ENCODE data around the gene ARAP3. TPM values are rescaled to one million over a fixed set of nuclear protein-coding genes. Genes with fewer than 3 reads are reported as not detected.

Gene ARAP3
- total RNA-seq, 2 experiments from 2014 or later, result 4.2 to 4.6 TPM

DNA sequence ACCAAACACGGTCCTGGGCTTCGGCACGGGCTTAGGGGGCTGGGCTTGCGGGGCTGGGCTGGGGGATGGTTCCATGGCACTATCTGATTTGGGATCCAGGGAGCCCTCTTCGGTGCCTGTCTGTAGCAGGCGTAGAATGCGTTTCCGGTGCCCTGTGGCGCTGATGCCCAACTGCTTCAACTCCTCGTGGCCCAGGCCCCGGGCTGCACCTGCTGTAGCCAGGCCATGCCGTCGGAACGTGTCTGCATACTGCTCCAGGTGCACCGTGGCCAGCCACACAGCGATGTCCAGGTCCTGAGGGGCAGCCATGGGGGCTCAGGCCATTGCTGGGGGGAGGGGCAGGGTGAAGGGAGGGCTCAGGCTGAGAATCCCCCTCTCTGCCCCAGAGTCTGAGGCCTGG lies 1.9 kb downstream of the ARAP3 start:
- peaks cover 3% of the 10 kb centered on the region for H3K27me3 Mint-ChIP-seq
- H3K9me3 Mint-ChIP-seq, result no peaks in the 10 kb centered on the region
- no peak overlapping the region for H3K27ac Mint-ChIP-seq
- no peak for DNase-seq
- no peaks in the 10 kb centered on the region for H3K36me3 Mint-ChIP-seq (ENCODE audit: low read depth)
- H3K4me1 Mint-ChIP-seq, result peaks cover 35% of the 10 kb centered on the region
- no peak overlapping the region for H3K4me3 Mint-ChIP-seq
- CTCF ChIA-PET, result interaction anchor here (1.2 to 5.9 kb wide), 4 partner anchors 11 to 163 kb away, joined by 3 to 43 read pairs (median 4); no protein-coding TSS in a partner anchor
- POLR2A ChIA-PET, result no interaction called here

DNA sequence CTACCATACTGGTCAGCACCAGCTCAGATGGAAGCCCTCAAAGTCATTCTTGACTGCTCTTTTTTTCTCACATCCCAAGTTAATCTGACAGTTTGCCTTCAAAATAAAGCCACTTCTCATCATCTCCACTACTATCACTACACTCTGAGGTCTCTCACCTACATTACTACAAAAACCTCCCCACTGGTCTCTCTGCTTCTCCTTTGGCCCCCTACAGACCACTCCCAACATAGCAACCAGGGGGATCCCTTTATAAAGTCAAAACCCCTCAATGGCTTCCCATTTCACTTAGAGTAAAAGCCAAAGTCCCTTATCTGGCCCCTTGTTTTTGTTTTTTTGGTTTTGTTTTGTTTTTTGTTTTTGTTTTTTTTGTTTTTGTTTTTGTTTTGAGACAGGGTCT lies 4.6 kb downstream of the ARAP3 start:
- no peak overlapping the region for H3K4me3 Mint-ChIP-seq
- no peaks in the 10 kb centered on the region for H3K9me3 Mint-ChIP-seq
- H3K27ac Mint-ChIP-seq, result no peak overlapping the region
- H3K27me3 Mint-ChIP-seq, result peaks cover 3% of the 10 kb centered on the region
- ChIA-PET POLR2A (no interaction called here), CTCF (interaction anchor here (0.9 to 2.1 kb wide), 3 partner anchors 18 to 202 kb away, joined by 3 to 7 read pairs (median 3); partner anchors contain the start of gene DIAPH1)
- no peak for DNase-seq
- no peaks in the 10 kb centered on the region for H3K36me3 Mint-ChIP-seq (ENCODE audit: low read depth)
- H3K4me1 Mint-ChIP-seq, result peaks cover 16% of the 10 kb centered on the region

DNA sequence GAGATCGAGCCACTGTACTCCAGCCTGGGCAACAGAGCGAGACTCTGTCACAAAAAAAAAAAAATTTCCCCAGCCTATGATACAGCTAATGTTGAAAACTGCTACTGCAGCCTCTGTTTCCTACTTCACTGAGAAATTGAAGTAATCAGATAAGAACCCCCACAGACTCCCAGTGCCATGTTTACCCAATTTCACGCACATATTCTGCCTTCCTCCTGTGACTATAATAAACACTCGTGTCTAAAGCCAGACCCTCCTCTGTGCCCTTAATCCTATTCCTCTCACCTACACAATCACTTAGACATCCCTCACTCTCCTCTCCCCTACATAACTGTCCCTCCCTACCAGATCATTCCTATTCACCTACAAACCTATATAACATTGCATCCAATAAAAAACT lies 6.4 kb downstream of the ARAP3 start:
- peaks cover 3% of the 10 kb centered on the region for H3K27me3 Mint-ChIP-seq
- CTCF ChIA-PET, result interaction anchor here (2.1 kb wide), 1 partner anchor 56 kb away, joined by 7 read pairs; the partner anchor contains the start of gene DIAPH1
- no peak for DNase-seq
- no peak overlapping the region for H3K4me3 Mint-ChIP-seq
- no peaks in the 10 kb centered on the region for H3K9me3 Mint-ChIP-seq
- H3K4me1 Mint-ChIP-seq, result peaks cover 3% of the 10 kb centered on the region
- H3K27ac Mint-ChIP-seq, result no peak overlapping the region
- POLR2A ChIA-PET, result interaction anchor here (0.8 kb wide), 1 partner anchor 25 kb away, joined by 3 read pairs; the partner anchor contains the start of gene FCHSD1
- H3K36me3 Mint-ChIP-seq (ENCODE audit: low read depth), result no peaks in the 10 kb centered on the region

DNA sequence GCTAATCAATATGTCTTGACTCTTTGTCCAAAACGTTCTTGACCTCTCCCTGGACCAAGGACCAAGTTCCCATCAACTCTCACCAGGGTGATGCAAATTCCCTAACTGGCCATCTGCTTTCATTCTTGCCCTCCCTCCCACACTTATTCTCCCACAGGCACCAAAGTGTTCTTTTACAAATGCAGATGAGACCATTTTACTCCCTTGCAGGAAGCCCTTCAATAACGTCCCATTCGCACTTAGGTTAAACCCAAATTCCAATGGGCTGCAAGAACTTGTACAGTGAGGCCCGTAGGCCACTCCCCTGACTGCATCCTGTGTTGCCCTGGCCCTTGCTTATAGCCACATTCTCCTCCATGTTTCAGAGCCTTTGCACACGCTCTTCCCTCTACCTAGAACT lies 7.3 kb downstream of the ARAP3 start:
- no peak for DNase-seq
- Mint-ChIP-seq H3K9me3 (no peaks in the 10 kb centered on the region), H3K4me1 (no peaks in the 10 kb centered on the region), H3K27ac (no peak overlapping the region), H3K36me3 (ENCODE audit: low read depth) (no peaks in the 10 kb centered on the region), H3K4me3 (no peak overlapping the region), H3K27me3 (peaks cover 3% of the 10 kb centered on the region)
- CTCF ChIA-PET, result interaction anchor here (2.1 kb wide), 1 partner anchor 17 kb away, joined by 6 read pairs; no protein-coding TSS in a partner anchor
- POLR2A ChIA-PET, result no interaction called here

DNA sequence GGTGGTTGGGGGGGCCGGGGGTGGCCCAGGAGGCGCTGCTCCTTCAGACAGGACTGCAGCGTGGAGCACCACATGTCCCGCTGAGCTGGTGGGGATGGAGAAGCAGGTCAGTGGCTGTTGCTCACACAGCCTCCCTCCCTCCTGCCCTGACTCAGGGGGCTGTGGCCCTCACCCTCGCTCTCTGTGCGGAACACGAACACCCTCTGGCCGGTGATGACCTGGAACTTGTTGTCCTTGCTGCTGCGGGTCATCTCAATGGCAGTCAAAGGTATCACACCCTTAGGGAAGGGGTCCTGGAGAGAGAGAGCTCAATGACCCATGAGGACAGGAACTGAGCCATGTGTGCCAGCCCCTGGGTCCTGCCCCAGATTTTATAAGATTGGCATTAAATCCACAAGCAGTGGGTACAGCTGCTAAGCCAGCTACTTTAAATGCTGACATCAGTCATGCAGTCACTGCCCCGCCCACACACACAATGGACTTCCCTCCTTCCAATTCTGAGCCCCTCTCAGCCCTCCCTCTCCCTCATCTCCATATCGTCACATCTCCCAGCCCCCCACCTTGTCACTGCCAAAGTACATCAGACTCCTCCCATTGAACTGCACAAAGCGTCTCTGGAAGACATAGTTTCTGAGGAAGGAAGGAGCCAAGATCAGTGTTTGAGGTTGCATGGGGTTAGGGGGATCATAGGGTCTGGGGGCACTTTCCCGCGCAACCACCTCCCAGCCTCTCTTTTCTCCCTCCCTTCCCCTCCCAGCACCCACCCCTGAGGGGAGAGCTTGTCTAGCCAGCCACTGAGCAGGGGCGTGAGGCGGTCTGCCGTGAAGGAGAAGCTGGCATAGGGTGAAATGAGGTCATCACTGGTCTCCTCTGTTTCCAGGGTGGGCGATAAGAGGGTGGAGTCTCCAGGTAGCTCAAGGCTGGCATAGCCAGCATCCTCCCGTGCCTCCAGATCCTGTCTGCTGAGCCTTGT lies 8.9 kb downstream of the ARAP3 start:
- Mint-ChIP-seq H3K27ac (peak overlapping the region; percentile 20), H3K4me3 (no peak overlapping the region), H3K27me3 (peaks cover under 1% of the 10 kb centered on the region), H3K9me3 (no peaks in the 10 kb centered on the region), H3K4me1 (no peaks in the 10 kb centered on the region), H3K36me3 (ENCODE audit: low read depth) (no peaks in the 10 kb centered on the region)
- no peak for DNase-seq
- ChIA-PET CTCF (interaction anchor here (0.5 to 2.1 kb wide), 5 partner anchors 10 to 346 kb away, joined by 3 to 6 read pairs (median 4); no protein-coding TSS in a partner anchor), POLR2A (no interaction called here)

DNA sequence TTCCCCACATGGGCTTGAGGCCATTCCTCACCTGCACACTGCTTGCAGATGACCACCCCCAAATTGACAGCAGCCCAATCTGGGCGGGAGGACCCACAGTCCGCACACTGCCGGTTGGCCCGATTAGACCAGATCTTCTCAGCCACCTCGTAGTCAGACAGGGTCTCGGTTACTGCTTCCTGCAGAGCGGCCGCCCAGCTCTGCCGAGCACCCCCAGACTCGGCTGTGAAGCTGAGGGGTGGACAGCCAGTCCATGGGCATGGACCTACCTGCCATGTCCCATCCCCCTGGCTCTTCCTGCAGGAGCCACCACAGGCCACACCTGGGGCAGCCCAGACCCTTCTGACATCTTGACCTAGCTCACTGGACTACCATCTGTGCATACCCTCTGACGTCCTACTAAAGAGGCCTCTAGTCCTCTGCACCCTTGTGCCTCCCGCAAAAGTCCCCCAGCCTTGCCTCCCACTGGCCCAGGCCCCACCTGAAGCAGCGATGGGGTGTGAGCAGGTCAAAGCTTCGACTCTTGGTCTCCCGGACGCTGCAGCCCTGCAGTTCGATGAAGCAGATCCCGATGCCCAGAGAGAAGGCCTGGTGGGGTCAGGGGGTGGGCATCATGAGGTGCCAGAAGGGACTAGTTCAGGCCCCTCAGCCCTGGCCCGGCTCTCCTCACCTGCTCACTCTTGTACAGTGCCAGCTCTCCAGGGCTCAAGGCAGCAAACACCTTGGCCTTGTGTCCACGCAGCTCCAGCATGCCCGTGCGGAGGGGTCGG lies 9.8 kb downstream of the ARAP3 start:
- CTCF ChIA-PET, result interaction anchor here (0.5 to 2.1 kb wide), 5 partner anchors 10 to 346 kb away, joined by 3 to 6 read pairs (median 4); no protein-coding TSS in a partner anchor
- Mint-ChIP-seq H3K36me3 (ENCODE audit: low read depth) (no peaks in the 10 kb centered on the region), H3K4me3 (no peak overlapping the region), H3K4me1 (no peaks in the 10 kb centered on the region), H3K27me3 (no peaks in the 10 kb centered on the region), H3K9me3 (no peaks in the 10 kb centered on the region), H3K27ac (no peak overlapping the region)
- POLR2A ChIA-PET, result no interaction called here
- no peak for DNase-seq

DNA sequence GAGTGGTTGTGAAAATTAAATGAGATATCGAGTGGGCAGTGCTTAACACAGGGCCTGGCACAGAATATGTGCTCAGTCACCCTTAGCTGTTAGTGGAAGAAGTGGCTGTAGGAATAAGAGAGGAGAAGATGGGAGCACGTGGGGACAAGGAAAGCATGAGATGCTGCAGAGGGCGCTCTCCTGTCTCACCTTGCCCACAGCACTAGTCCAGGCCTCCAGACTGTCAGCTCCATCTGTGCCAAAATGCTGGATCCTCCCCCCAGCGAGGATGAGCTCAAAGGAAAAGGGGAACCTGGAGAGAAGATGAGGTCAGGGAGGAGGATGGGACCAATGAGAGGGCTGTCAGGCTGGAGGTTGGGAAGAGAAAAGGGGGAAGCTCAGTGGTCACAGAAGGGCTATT lies 12.5 kb downstream of the ARAP3 start:
- POLR2A ChIA-PET, result no interaction called here
- CTCF ChIA-PET, result interaction anchor here (0.9 to 2.2 kb wide), 10 partner anchors 10 to 338 kb away, joined by 3 to 8 read pairs (median 6); partner anchors contain the start of genes DIAPH1, PCDH1 and RNF14
- DNase-seq, result no peak
- Mint-ChIP-seq H3K27ac (no peak overlapping the region), H3K4me1 (peaks cover 7% of the 10 kb centered on the region), H3K9me3 (no peaks in the 10 kb centered on the region), H3K27me3 (no peaks in the 10 kb centered on the region), H3K36me3 (ENCODE audit: low read depth) (no peaks in the 10 kb centered on the region), H3K4me3 (no peak overlapping the region)

DNA sequence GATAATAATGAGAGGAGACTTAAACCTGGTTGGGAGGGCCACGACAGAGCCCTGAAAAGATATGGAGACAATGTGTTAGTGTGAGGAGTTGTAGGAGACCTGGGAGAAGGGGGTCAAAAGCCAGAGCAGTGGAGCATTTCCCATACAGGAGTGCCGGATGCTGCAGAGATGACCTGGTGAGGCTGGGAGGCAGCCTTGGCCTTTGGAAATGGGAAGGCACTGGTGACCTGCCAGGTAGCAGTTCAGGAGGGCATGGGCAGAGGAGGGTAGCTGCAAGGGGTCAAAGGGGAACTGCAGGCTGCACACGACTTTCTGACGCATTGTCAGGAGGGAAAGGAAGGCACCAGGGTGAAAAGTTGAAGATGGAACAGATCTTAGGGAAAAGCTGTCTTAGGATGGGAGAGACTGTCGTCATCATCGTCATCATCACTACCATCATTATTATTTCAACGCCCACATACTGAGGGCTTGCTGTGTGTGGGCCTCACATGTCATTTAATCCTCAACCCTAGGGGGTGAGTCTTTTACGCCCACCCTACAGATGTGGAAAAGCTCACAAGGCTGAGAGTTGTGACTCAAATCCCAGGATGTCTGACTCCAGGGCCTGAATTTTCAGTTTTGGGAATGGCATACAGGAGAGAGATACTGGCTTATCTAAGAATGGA lies 13.3 kb downstream of the ARAP3 start:
- no peak for DNase-seq
- Mint-ChIP-seq H3K27me3 (no peaks in the 10 kb centered on the region), H3K36me3 (ENCODE audit: low read depth) (no peaks in the 10 kb centered on the region), H3K9me3 (no peaks in the 10 kb centered on the region), H3K27ac (peak overlapping the region; percentile 6), H3K4me3 (no peak overlapping the region), H3K4me1 (peaks cover 7% of the 10 kb centered on the region)
- POLR2A ChIA-PET, result no interaction called here
- CTCF ChIA-PET, result interaction anchor here (1.0 to 2.2 kb wide), 9 partner anchors 11 to 339 kb away, joined by 3 to 8 read pairs (median 6); partner anchors contain the start of genes DIAPH1, PCDH1 and RNF14

DNA sequence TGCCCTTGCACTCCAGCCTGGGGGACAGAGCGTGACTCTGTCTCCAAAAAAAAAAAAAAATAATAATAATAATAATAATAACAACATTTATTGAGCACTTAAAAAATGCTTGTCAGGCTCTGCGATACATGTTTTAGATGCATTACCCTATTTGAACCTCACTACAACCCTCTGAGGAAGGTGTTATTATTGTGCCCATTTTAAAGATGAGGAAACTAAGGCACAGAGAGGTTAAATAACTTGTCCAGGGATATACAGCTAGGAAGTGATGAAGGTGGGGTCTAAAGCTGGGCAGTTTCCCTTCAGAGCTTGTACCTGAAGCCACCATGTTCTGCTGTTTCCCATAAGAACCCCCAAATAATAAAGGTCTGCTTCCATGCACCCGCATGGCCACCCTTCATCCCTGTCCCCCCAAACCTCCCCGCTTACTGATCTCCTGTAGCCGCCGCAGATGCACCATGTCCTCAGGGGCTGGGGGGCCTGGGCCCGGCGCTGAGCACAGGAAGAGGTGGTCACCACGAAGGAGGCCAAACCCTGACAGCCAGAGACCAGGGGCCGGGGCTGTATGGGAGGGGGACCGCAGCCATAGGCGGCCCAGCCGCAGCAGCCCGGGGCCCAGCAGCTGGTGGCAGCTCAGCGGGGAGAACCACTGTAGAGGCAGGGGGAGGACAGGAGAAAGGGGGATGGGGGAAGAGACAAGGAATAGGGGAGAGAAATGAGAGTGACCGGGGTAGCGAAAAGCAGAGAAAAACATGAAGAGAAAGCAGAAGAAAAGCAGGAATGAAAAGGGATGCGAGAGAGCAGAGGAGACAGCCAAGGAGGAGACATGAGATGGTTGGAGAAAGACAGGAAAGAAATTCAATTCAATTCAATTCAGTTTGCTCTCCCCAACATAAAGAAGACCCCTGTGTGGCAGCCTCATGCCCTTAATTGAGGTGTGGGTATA lies 15.8 kb downstream of the ARAP3 start:
- Mint-ChIP-seq H3K36me3 (ENCODE audit: low read depth) (no peaks in the 10 kb centered on the region), H3K27me3 (no peaks in the 10 kb centered on the region), H3K9me3 (no peaks in the 10 kb centered on the region), H3K27ac (no peak overlapping the region), H3K4me1 (peaks cover 7% of the 10 kb centered on the region), H3K4me3 (no peak overlapping the region)
- DNase-seq, result no peak
- CTCF ChIA-PET, result interaction anchor here (0.6 to 2.2 kb wide), 6 partner anchors 24 to 1530 kb away, joined by 3 to 9 read pairs (median 4); no protein-coding TSS in a partner anchor
- POLR2A ChIA-PET, result no interaction called here

DNA sequence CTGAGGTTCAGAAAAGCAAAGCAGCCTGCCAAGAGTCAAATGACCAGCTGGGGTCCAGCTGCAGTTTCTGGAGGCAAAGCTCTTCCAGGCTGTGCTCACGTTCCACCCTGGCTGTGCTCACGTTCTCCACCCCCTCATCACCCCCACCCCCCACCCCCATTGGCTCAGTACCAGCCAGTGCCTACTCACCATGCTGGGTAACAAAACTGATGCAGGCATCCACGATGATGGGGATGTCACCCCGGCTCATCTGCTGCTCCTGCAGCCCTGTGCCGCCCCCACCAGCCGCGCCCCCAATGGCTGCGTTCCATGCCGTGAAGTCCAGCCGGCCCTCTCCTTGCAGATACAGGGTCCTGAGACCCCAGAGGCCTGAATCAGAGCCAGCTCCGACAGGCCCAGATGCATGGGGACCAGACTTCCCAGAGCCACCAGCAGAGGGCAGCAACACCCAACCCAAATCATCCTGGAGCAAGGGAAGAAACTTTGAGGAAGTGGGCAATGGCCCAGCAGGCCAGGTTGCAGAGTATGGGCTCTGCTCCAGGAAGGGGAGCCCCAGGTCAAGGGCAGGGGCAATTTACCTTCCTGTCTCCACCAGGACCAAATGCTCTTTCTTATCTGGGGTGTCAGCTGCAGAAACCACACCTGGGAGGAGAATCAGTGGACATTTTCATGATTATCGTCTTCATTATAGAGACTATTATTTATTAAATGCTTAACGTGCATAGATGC lies 17.1 kb downstream of the ARAP3 start:
- Mint-ChIP-seq H3K4me3 (no peak overlapping the region), H3K27ac (no peak overlapping the region), H3K36me3 (ENCODE audit: low read depth) (no peaks in the 10 kb centered on the region), H3K4me1 (peaks cover 7% of the 10 kb centered on the region), H3K27me3 (no peaks in the 10 kb centered on the region), H3K9me3 (no peaks in the 10 kb centered on the region)
- ChIA-PET POLR2A (no interaction called here), CTCF (interaction anchor here (0.6 to 2.2 kb wide), 15 partner anchors 9 to 467 kb away, joined by 3 to 9 read pairs (median 5); partner anchors contain the start of genes DIAPH1, FCHSD1, HDAC3 and RELL2)
- peak; percentile 78 for DNase-seq

DNA sequence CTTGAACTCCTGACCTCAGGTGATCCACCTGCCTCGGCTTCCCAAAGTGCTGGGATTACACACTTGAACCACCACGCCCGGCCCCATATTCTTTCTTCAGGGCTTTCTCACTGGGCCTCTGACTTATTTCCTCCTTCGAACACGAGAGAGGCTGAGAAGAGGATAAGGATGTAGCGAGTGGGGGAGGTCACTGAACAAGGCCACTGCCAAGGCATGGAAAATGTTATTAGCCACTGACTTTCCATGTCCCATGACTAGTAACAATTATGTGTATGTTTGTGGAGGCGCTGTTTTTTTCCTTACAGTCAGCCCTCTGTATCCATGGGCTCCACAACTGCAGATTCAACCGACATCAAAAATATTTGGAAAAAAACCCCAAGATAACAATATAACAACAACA lies 18.5 kb downstream of the ARAP3 start:
- no peaks in the 10 kb centered on the region for H3K36me3 Mint-ChIP-seq (ENCODE audit: low read depth)
- POLR2A ChIA-PET, result no interaction called here
- H3K27ac Mint-ChIP-seq, result no peak overlapping the region
- H3K27me3 Mint-ChIP-seq, result peaks cover 2% of the 10 kb centered on the region
- no peak overlapping the region for H3K4me3 Mint-ChIP-seq
- CTCF ChIA-PET, result interaction anchor here (0.7 to 1.9 kb wide), 5 partner anchors 9 to 297 kb away, joined by 3 to 5 read pairs (median 4); no protein-coding TSS in a partner anchor
- peaks cover 7% of the 10 kb centered on the region for H3K4me1 Mint-ChIP-seq
- H3K9me3 Mint-ChIP-seq, result no peaks in the 10 kb centered on the region
- DNase-seq, result no peak

Measured in activated CD4-positive, alpha-beta T cell treated with anti-CD3 and anti-CD28 coated beads, Interleukin-2, amount 10 ng/mL, durations not matched to agents 7 days and 5 days (primary cell).